PFSK-1 (cell line): ENCODE measurements around the gene TMPRSS9.

Experiments used
- POLR2AphosphoS5 ChIP-seq: IDR thresholded peaks from 2 replicates; pipeline ENCODE4 v1.6.1; 2012; ENCODE audit warnings: low read depth, mild to moderate bottlenecking, control low read depth, low read length, moderate library complexity
- REST ChIP-seq, 2 experiments: IDR thresholded peaks; 2 replicates each; pipeline versions ENCODE4 v1.6.1 to v1.8.0; 2011 to 2012; ENCODE audit warnings: low read depth in 2 of 2, low read length in 2 of 2, control low read depth in 1 of 2, inconsistent platforms in 1 of 2, mild to moderate bottlenecking in 1 of 2, moderate library complexity in 1 of 2; ENCODE audit not compliant: insufficient read depth in 1 of 2
- SIN3A ChIP-seq: IDR thresholded peaks from 2 replicates; pipeline ENCODE4 v1.6.1; 2012; ENCODE audit warnings: mild to moderate bottlenecking, low read length, moderate library complexity, borderline replicate concordance; ENCODE audit not compliant: insufficient read depth
- TAF1 ChIP-seq: IDR thresholded peaks from 2 replicates; pipeline ENCODE4 v1.6.1; 2012; ENCODE audit warnings: low read length, control low read depth, borderline replicate concordance; ENCODE audit not compliant: insufficient read depth

- no peak; the same call in 1 of the 2 replicates for TF ChIP-seq POLR2AphosphoS5
- TF ChIP-seq TAF1 = no peak
- TF ChIP-seq REST (IDR thresholded peaks at IDR 0.05; ENCODE audit: insufficient read depth in 1 of 2, low read depth in 2 of 2, low read length in 2 of 2) = no peak
- TF ChIP-seq SIN3A = no peak
These were observed 55.4 kb downstream of the TMPRSS9 start for GRCh38 chr19:2415281-2415972.
